Activated CD4-positive, alpha-beta T cell treated with anti-CD3 and anti-CD28 coated beads, Interleukin-2, amount 50 U/mL, for 1 hour (primary cell): ENCODE measurements around the gene IAH1.

Source experiments
- DNase-seq: peaks from one replicate; pipeline ENCODE4 v3.0.0-alpha.2; 2020

The IAH1 gene

DNA sequence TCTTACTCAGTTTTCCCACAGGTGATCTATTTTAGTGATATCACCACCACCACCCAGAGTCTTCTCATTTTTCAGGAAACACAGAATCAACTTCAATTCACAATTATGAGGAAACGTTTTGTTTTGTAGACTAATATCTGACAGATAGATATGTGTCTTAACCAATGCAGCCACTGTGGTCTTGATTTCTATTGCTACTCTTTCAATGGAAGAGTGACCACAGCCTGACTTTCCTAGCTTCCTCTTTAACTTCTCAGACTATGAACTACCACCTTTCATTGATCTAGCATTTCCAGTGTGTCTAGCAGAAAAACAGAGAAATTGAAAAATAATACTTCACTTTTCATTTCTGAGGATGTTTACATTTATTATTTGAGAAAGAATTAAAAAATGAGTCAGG, 60.8 kb downstream of the IAH1 start:
- DNase-seq = no peak

GRCh38 chr2:9536504-9536903, 62.2 kb downstream of the IAH1 start:
- no peak for DNase-seq

DNA sequence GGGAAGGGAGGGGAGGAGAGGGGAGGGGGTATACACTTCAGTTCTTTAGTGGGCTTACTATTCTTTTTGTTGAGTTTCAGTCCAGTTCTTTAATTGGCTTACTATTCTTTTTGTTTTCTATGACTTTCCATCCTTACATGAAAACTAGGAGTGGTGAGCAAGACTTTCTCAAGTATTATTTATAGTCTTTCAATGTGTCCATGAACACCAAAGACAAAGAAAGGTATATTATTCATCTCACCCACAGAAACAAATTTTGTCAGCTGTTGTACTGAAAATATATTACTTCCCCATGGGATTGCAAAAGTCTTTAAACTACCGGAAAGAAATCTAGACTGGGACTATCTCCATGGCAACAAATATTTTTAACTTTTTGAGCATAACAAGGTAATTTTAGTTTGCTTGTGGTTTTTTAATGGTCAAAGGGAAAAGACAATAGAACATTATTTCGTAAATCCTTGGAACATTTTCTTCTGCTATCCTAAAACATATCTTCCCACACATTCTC, 63.7 kb downstream of the IAH1 start:
- DNase-seq = no peak
